Endothelial cell (in vitro differentiated cells): Measurements from ENCODE around the gene DNMT3A. TPM values are rescaled to one million over a fixed set of nuclear protein-coding genes. Genes with fewer than 3 reads are reported as not detected.

Experiments used
- DNase-seq: peaks from one replicate; pipeline ENCODE4 v3.0.0; 2021; ENCODE audit warnings: low spot score
- H3K27ac Mint-ChIP-seq: one replicate; pipeline ENCODE4 v1.8.0; 2021; ENCODE audit warnings: mixed read lengths, inconsistent platforms; ENCODE audit not compliant: unreplicated experiment
- H3K27me3 Mint-ChIP-seq: one replicate; pipeline ENCODE4 v1.8.0; 2021; ENCODE audit warnings: mild to moderate bottlenecking, moderate library complexity, mixed read lengths, inconsistent platforms; ENCODE audit not compliant: unreplicated experiment
- H3K36me3 Mint-ChIP-seq: one replicate; pipeline ENCODE4 v1.8.0; 2021; ENCODE audit warnings: mild to moderate bottlenecking, low read depth, mixed read lengths, inconsistent platforms; ENCODE audit not compliant: unreplicated experiment
- H3K4me1 Mint-ChIP-seq: one replicate; pipeline ENCODE4 v1.8.0; 2021; ENCODE audit warnings: mild to moderate bottlenecking, mixed read lengths, inconsistent platforms; ENCODE audit not compliant: unreplicated experiment
- H3K4me3 Mint-ChIP-seq: one replicate; pipeline ENCODE4 v1.8.0; 2021; ENCODE audit warnings: mild to moderate bottlenecking, mixed read lengths, inconsistent platforms; ENCODE audit not compliant: unreplicated experiment
- H3K9me3 Mint-ChIP-seq: one replicate; pipeline ENCODE4 v1.8.0; 2021; ENCODE audit warnings: mixed read lengths, inconsistent platforms; ENCODE audit not compliant: unreplicated experiment
- CTCF ChIP-seq: fragments of 200-600 bp; sonication (generic); IDR thresholded peaks from one replicate; pipeline ENCODE4 v1.5.0; 2021; ENCODE audit warnings: antibody characterized with exemption; ENCODE audit not compliant: unreplicated experiment
- total RNA-seq: library from RNA; stranded (reverse); fragmentation: NEBNext Ultra II Directional; extraction: Animal tissue kit (Norgen Biotek cat#: 25700); gene quantifications from one replicate; pipeline ENCODE4 v1.2.1, GENCODE V29; 2021; ENCODE audit not compliant: unreplicated experiment

The DNMT3A gene
- total RNA-seq, 1 donor from 2014 or later = 177 TPM

- H3K27me3 Mint-ChIP-seq = peaks cover 13% of the 10 kb centered on the region
- H3K4me3 Mint-ChIP-seq = no peak overlapping the region
- no peak overlapping the region for H3K27ac Mint-ChIP-seq
- no peak for DNase-seq
- peaks cover 22% of the 10 kb centered on the region for H3K4me1 Mint-ChIP-seq
- H3K36me3 Mint-ChIP-seq = peaks cover 14% of the 10 kb centered on the region
- no peak for TF ChIP-seq CTCF
- H3K9me3 Mint-ChIP-seq = no peaks in the 10 kb centered on the region
These were observed 17.1 kb upstream of the DNMT3A start for GRCh38 chr2:25358836-25359235.

- Mint-ChIP-seq H3K4me3 (no peak overlapping the region), H3K27ac (no peak overlapping the region), H3K27me3 (peaks cover 11% of the 10 kb centered on the region), H3K4me1 (peaks cover 22% of the 10 kb centered on the region), H3K36me3 (peaks cover 14% of the 10 kb centered on the region), H3K9me3 (no peaks in the 10 kb centered on the region)
- no peak for TF ChIP-seq CTCF
- DNase-seq = no peak
These were observed 16.6 kb upstream of the DNMT3A start for GRCh38 chr2:25358249-25358815.

GRCh38 chr2:25356088-25356487 lies 14.4 kb upstream of the DNMT3A start:
- Mint-ChIP-seq H3K9me3 (no peaks in the 10 kb centered on the region), H3K4me1 (peaks cover 17% of the 10 kb centered on the region), H3K27ac (no peak overlapping the region), H3K27me3 (peaks cover 11% of the 10 kb centered on the region), H3K36me3 (peaks cover 14% of the 10 kb centered on the region), H3K4me3 (no peak overlapping the region)
- no peak for TF ChIP-seq CTCF
- DNase-seq = no peak

DNA sequence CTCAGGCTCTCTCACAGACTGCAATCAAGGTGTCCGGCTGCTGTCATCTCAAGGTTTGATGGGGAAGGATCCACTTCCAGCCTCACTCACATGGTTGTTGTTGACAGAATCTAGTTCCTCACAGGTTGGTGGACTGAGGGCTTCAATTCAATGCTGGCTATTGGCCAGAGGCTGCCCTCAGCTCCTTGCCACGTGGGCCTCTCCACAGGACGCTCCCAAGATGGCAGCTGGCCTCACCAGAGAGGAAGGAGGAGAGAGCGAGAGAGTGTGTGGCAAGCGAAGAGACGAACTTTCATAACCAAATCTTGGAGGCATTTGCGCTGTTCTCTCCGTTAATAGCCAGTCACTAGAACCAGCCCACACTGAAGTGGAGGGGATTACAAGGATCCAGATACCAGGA lies 13.5 kb upstream of the DNMT3A start:
- H3K4me1 Mint-ChIP-seq = peaks cover 19% of the 10 kb centered on the region
- H3K36me3 Mint-ChIP-seq = peaks cover 16% of the 10 kb centered on the region
- no peaks in the 10 kb centered on the region for H3K9me3 Mint-ChIP-seq
- TF ChIP-seq CTCF = no peak
- H3K4me3 Mint-ChIP-seq = no peak overlapping the region
- DNase-seq = no peak
- no peak overlapping the region for H3K27ac Mint-ChIP-seq
- H3K27me3 Mint-ChIP-seq = peaks cover 11% of the 10 kb centered on the region

GRCh38 chr2:25354116-25354515 lies 12.4 kb upstream of the DNMT3A start:
- Mint-ChIP-seq H3K4me3 (no peak overlapping the region), H3K36me3 (peaks cover 16% of the 10 kb centered on the region), H3K4me1 (peaks cover 22% of the 10 kb centered on the region), H3K9me3 (no peaks in the 10 kb centered on the region), H3K27me3 (peaks cover 11% of the 10 kb centered on the region), H3K27ac (no peak overlapping the region)
- DNase-seq = no peak
- TF ChIP-seq CTCF = no peak
